ENCODE measurements around the gene C14orf119.
"Not testable (repeated sequence)": the region's sequence is repeated elsewhere in the genome, so short reads cannot be mapped to it uniquely, and the experiment has no call there.

C14orf119 gene

GRCh38 chr14:23103581-23103980 is 8.3 kb downstream of the C14orf119 start:
- H3K4me1 Mint-ChIP-seq = peaks cover 9% of the 10 kb centered on the region
- H3K36me3 Mint-ChIP-seq = peaks cover 6% of the 10 kb centered on the region
- ATAC-seq (ENCODE audit: low read depth) (no peak), DNase-seq (ENCODE audit: low spot score in 2 of 2) (no peak)
- H3K4me3 Mint-ChIP-seq = no peak overlapping the region
- no peak overlapping the region for H3K27ac Mint-ChIP-seq
- H3K9me3 Mint-ChIP-seq = no peaks in the 10 kb centered on the region
- no peaks in the 10 kb centered on the region for H3K27me3 Mint-ChIP-seq

- H3K4me1 Mint-ChIP-seq = peaks cover 8% of the 10 kb centered on the region
- no peak for DNase-seq (ENCODE audit: low spot score in 2 of 2)
- no peak for ATAC-seq (ENCODE audit: low read depth)
- H3K4me3 Mint-ChIP-seq = no peak overlapping the region
- H3K36me3 Mint-ChIP-seq = peaks cover 5% of the 10 kb centered on the region
- H3K9me3 Mint-ChIP-seq = no peaks in the 10 kb centered on the region
- no peaks in the 10 kb centered on the region for H3K27me3 Mint-ChIP-seq
- H3K27ac Mint-ChIP-seq = no peak overlapping the region
These were observed 8.8 kb downstream of the C14orf119 start for GRCh38 chr14:23104070-23104590.

- Mint-ChIP-seq H3K36me3 (peaks cover under 1% of the 10 kb centered on the region), H3K4me3 (no peak within 1 kb of the TSS), H3K27me3 (no peaks in the 10 kb centered on the region), H3K9me3 (no peaks in the 10 kb centered on the region), H3K4me1 (peaks cover 7% of the 10 kb centered on the region), H3K27ac (no peak within 1 kb of the TSS)
- DNase-seq (ENCODE audit: low spot score in 2 of 2) (no peak), ATAC-seq (ENCODE audit: low read depth) (no peak)
These were observed 9.5 kb downstream of the C14orf119 start, which contains the start of gene CIROP for GRCh38 chr14:23104591-23105347. CIROP (minus strand) TSS chr14:23104989; CDS start chr14:23104920, 69 bp downstream.

DNA sequence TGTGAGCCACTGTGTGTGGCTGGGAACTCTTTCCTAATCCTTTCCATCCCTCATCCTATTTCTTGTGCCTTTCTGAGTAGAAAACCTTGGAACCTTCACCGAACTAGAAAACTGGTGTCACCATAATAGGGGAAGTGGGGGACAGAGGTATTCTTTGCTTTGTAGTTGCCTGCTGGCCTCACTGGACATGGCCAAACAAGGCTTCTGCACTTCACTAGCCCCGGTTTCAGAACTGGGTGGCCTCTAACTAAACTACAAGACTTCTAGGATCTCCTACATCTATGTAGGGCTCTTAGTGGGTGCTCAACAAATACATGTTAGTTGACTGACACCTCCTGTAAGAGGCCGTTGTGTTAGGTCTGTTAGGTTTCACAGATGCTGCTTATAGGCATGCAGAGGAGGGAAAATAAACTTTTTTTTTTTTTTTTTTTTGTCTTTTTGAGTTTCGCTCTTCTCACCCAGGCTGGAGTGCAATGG is 10.1 kb downstream of the C14orf119 start:
- Mint-ChIP-seq H3K27ac (no peak overlapping the region), H3K9me3 (no peaks in the 10 kb centered on the region), H3K4me1 (peaks cover 7% of the 10 kb centered on the region), H3K27me3 (no peaks in the 10 kb centered on the region), H3K4me3 (no peak overlapping the region), H3K36me3 (no peaks in the 10 kb centered on the region)
- DNase-seq (ENCODE audit: low spot score in 2 of 2) (no peak), ATAC-seq (ENCODE audit: low read depth) (no peak)

DNA sequence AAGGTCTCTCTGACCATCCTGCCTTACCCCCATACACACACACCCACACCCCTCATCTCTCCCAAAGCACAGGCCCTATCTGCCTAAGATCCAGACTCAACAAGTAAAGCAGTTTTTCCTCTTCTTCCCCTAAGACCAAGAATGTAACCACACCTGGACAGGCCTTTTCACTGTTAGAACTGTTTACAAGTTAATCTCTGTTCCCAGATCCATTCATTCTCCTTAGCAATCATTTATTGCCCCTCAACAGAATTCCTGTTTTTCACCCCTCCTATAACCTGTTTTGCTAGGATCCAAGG is 11.4 kb downstream of the C14orf119 start:
- Mint-ChIP-seq H3K27ac (no peak overlapping the region), H3K9me3 (no peaks in the 10 kb centered on the region), H3K27me3 (no peaks in the 10 kb centered on the region), H3K36me3 (no peaks in the 10 kb centered on the region), H3K4me1 (peaks cover 7% of the 10 kb centered on the region), H3K4me3 (no peak overlapping the region)
- DNase-seq (ENCODE audit: low spot score in 2 of 2) (no peak), ATAC-seq (ENCODE audit: low read depth) (no peak)

- H3K27me3 Mint-ChIP-seq; H3K9me3 Mint-ChIP-seq; H3K36me3 Mint-ChIP-seq; ATAC-seq (ENCODE audit: low read depth); H3K4me3 Mint-ChIP-seq; DNase-seq (ENCODE audit: low spot score in 2 of 2); H3K4me1 Mint-ChIP-seq; H3K27ac Mint-ChIP-seq: not testable (repeated sequence)
These were observed 12.3 kb downstream of the C14orf119 start for GRCh38 chr14:23107620-23108019.

DNA sequence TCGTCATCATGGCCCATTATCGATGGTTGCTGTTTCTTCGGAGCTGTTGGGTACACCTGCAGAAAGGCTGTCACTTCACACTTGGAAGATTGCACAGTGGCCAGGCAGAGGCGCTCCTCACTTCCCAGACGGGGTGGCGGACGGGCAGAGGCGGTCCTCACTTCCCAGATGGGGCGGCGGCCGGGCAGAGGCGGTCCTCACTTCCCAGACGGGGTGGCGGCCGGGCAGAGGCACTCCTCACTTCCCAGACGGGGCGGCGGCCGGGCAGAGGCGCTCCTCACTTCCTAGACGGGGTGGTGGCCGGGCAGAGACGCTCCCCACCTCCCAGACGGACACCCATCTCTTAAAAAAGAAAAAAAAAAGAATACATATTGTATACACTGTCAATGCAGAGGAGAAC is 12.9 kb downstream of the C14orf119 start:
- not testable (repeated sequence) for H3K9me3 Mint-ChIP-seq; ATAC-seq (ENCODE audit: low read depth); H3K27me3 Mint-ChIP-seq; H3K4me3 Mint-ChIP-seq; H3K27ac Mint-ChIP-seq; H3K36me3 Mint-ChIP-seq; DNase-seq (ENCODE audit: low spot score in 2 of 2); H3K4me1 Mint-ChIP-seq

DNA sequence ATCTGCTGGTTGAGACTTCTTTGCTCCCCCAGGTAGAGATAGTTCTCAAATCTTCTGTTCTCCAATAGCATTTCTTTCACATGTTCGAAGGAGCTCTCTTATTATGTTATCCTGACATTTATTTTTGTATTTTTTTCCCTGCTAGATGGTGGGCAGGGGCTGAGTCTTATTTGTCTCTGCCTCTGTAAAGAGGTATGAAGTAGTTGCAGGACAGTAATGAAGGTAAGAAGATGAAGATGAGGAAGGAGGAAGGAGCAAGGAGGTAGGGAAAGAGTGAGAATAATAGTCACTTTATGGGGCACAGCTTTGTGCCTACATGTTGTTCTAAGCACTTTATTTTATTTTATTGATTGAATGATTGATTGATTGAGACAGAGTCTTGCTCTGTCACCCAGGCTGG is 14.5 kb downstream of the C14orf119 start:
- ATAC-seq (ENCODE audit: low read depth) (no peak), DNase-seq (ENCODE audit: low spot score in 2 of 2) (no peak)
- Mint-ChIP-seq H3K27ac (no peak overlapping the region), H3K4me1 (peaks cover 9% of the 10 kb centered on the region), H3K36me3 (no peaks in the 10 kb centered on the region), H3K4me3 (no peak overlapping the region), H3K27me3 (peaks cover 2% of the 10 kb centered on the region), H3K9me3 (no peaks in the 10 kb centered on the region)

DNA sequence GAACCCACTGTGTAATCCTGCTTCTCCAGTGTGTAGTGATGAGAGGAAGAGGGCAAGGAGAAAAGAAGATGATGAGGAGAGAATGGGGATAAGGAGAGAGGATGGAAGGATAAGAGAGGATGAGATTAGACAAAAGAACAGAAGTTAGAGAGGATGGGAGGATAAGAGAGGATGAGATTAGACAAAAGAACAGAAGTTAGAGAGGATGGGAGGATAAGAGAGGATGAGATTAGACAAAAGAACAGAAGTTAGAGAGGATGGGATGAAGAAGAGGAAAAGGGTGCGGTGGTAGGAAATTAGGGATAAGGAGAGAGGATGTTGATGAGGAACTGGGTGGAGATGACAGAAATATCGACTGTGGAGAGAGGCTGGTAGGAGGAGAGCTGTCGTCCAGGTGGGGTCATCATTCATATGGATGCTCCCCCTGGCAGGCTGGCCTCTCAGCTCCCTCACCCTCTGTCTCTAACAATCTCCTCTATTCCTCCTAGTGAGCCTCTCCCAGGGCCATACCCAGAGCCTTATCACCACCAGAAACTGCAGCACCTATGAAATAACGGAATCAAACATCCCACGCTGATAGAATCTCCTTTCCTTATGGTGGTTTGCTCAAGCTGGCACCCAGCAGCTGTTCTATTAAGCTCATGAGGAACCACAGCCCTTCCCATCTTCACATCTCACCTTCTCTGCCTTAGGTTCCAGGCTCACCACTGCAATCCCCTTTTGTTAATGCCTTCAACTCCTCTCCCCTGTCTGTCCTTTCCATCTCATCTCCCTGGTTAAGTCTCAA is 15.5 kb downstream of the C14orf119 start:
- Mint-ChIP-seq H3K27me3 (peaks cover 5% of the 10 kb centered on the region), H3K4me1 (peaks cover 9% of the 10 kb centered on the region), H3K27ac (no peak overlapping the region), H3K9me3 (no peaks in the 10 kb centered on the region), H3K4me3 (no peak overlapping the region), H3K36me3 (no peaks in the 10 kb centered on the region)
- ATAC-seq (ENCODE audit: low read depth) = no peak
- DNase-seq (ENCODE audit: low spot score in 2 of 2) = no peak

DNA sequence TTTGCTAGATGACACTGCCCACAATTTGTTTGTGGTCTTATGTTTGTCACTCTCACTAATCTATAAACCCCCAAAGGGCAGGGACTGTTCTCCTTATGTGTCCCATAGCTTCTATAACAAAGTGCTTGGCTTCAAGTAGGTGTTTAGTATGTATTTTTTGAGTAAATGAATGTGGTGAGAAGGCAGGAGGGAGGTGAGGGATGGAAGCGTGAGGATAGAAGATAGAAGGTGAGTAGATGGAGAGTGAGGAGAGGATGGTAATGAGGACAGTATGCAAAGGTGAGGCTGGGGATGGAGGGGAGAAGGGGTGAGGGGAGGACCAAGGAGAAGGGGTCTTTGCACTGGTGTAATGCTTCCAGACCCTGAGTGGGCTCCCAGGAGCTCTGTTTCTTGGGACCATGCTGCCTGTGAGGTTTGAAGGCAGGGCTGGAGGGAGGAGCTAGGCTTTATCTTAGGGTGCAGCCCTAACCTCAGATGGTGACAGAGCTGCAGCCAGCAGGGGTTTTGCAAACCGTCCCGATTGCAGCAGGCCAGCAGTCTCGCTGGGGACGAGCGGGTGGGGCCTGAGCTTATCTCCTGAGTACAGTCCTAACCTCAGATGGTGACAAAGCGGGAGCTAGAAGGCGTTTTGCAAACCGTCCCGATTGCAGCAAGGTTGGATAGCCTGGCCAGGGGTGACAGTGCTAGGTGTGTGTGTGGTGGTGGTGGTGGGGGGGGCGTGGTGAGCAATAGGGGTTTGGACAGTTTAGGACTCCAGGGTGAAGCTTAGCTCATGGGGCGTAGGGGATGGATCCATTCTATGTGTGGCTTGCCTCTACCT is 17.3 kb downstream of the C14orf119 start:
- peaks cover 5% of the 10 kb centered on the region for H3K27me3 Mint-ChIP-seq
- no peak for ATAC-seq (ENCODE audit: low read depth)
- peaks cover 2% of the 10 kb centered on the region for H3K4me1 Mint-ChIP-seq
- DNase-seq (ENCODE audit: low spot score in 2 of 2) = no peak
- no peaks in the 10 kb centered on the region for H3K36me3 Mint-ChIP-seq
- H3K27ac Mint-ChIP-seq = no peak overlapping the region
- H3K9me3 Mint-ChIP-seq = no peaks in the 10 kb centered on the region
- no peak overlapping the region for H3K4me3 Mint-ChIP-seq

DNA sequence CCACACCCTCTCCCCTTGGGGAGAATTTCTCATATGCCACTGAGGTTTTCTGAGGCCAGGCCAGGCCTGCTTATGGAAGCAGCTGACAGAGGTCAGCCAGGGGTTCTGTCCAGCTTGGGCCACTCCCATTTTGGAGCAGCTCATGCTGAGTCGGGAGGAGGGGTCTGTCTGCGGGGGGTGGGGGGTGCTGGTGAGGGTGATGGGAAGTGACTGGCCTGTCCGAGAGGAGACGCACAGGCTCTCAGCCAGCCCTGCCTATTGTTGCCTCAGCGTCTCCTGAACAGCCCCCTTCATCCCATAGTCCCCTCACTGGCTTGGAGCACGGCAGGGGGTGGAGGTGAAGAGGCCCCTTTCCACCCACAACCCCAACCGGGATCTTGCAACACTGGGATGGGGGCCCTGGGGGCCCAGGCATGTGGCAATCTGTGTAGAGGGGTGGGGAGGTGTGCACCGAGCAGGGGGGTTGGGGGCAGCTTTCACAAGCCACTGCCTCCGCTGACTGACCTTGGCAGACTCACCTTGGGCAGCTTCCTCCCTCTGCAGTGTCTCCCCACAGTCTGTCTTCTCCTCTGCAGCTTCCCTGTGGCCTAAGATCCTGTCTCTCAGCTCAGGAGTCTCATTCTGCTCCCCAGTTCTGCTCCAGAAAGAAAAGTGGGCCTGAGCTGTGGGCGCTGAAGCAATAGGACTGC is 18.3 kb downstream of the C14orf119 start:
- Mint-ChIP-seq H3K27me3 (peaks cover 5% of the 10 kb centered on the region), H3K4me3 (no peak overlapping the region), H3K4me1 (peaks cover 4% of the 10 kb centered on the region), H3K9me3 (no peaks in the 10 kb centered on the region), H3K36me3 (no peaks in the 10 kb centered on the region), H3K27ac (no peak overlapping the region)
- ATAC-seq (ENCODE audit: low read depth) = no peak
- no peak for DNase-seq (ENCODE audit: low spot score in 2 of 2)

GRCh38 chr14:23114120-23114458 is 18.8 kb downstream of the C14orf119 start:
- Mint-ChIP-seq H3K9me3 (no peaks in the 10 kb centered on the region), H3K27me3 (peaks cover 5% of the 10 kb centered on the region), H3K27ac (no peak overlapping the region), H3K36me3 (no peaks in the 10 kb centered on the region), H3K4me1 (peaks cover 6% of the 10 kb centered on the region), H3K4me3 (no peak overlapping the region)
- ATAC-seq (ENCODE audit: low read depth) (no peak), DNase-seq (ENCODE audit: low spot score in 2 of 2) (no peak)

DNA sequence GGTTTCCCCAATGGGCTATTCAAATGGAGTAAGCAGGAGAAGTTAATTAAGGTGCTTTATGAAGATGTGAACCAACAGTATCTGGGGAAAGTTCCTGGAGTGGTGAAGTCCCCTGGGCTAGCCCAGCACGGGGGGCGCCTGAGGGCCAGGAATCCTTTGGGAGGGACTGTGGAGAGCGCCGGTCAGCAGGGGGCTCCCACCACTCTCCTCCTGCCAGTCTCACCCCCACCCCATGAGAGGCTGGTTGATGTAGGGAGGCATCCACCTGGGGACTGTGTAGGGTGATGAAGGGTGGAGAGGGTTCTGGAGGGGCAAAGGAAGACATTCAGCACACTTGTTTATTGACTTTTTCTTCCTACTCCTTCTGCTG is 19.3 kb downstream of the C14orf119 start:
- H3K4me1 Mint-ChIP-seq = peaks cover 9% of the 10 kb centered on the region
- H3K27me3 Mint-ChIP-seq = peaks cover 5% of the 10 kb centered on the region
- no peak overlapping the region for H3K27ac Mint-ChIP-seq
- ATAC-seq (ENCODE audit: low read depth) (no peak), DNase-seq (ENCODE audit: low spot score in 2 of 2) (no peak)
- H3K4me3 Mint-ChIP-seq = no peak overlapping the region
- no peaks in the 10 kb centered on the region for H3K9me3 Mint-ChIP-seq
- H3K36me3 Mint-ChIP-seq = no peaks in the 10 kb centered on the region
